Measurements from ENCODE around the gene AURKA.

AURKA gene

DNA sequence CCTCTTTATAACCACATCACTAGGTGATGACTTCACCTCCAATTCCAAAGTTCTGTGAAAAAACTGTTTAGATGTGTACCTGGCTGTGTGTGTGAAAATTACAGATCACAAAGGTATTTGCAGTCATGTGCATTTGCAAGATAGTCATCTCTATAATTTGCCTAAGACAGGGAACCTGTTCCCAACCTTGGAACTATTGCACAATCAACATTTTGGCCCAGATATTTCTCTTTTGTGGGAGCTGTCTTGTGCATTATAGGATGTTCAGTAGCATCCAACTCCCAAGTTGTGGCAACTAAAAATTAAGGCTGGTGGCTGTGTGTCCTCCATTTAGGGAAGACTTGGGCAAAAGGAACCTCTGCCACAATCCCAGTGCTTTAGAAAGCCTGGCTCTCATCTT lies 67.2 kb downstream of the AURKA start:
- DNase-seq (ENCODE audit: low read depth): no peak
- H3K4me3 ChIP-seq (ENCODE audit: low read depth, low read length): no peak overlapping the region

DNA sequence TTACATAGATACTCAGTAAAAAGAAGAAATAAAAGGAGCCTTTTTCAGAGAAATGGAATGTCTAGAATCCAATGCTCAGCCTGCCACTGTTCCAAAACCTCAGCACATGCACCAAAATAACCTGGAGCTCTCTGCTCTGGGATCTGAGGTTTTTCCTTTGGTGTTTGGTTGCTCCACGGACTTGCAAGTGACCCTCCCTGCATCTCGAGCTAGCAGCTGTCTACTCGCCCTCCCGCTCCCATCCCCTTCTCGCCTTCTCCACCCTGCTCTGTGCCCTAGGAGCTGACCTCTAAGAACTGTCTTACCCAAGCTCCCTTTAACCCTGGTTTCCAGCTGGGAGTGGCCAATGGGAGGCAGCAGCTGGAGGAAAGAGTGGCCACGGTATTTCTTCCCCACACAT lies 68.4 kb downstream of the AURKA start:
- no peak overlapping the region for H3K4me3 ChIP-seq (ENCODE audit: low read depth, low read length)
- no peak for DNase-seq (ENCODE audit: low read depth)

DNA sequence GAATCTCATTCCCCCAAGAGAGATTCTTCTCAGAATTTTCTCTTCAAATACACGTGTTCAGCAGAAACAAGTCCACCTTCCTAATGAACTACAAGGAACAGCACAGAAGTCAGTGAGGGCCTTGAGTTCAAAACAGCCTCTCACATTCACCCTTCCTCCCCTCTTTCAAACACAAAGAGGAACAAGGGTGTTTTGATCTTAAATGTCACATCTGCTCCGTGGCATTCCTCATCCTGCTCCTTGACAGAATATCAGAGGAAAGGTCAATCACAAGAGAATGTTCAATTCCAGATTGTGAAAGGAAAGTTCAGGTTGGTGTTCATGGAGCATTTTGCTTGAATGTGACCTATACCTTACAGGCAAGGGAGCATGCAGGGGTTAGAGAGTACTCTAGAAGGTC lies 68.8 kb downstream of the AURKA start:
- H3K4me3 ChIP-seq (ENCODE audit: low read depth, low read length): no peak overlapping the region
- no peak for DNase-seq (ENCODE audit: low read depth)

DNA sequence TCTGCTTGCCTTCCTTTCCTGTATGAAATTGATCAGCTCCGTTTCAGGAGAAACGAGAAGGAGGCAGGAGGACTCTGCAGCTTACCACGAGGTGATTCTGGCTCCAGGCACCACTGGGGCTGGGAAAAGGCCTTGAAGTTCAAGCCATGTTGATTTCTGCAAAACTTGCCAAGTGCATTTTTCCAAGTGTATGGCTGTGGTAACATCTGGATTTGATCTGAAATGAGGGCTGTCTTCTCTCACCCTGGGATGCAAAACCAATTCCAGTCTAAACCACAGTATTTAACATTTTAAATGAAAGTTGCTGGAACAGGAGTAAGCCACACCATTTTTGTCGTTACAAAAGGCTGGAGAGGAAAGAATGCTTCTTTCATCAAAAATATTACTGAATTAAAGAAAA lies 69.3 kb downstream of the AURKA start:
- H3K4me3 ChIP-seq (ENCODE audit: low read depth, low read length): no peak overlapping the region
- no peak for DNase-seq (ENCODE audit: low read depth)

Measured in skeletal muscle cell (primary cell).